ENCODE measurements around the gene LMNTD1.

LMNTD1 gene

DNA sequence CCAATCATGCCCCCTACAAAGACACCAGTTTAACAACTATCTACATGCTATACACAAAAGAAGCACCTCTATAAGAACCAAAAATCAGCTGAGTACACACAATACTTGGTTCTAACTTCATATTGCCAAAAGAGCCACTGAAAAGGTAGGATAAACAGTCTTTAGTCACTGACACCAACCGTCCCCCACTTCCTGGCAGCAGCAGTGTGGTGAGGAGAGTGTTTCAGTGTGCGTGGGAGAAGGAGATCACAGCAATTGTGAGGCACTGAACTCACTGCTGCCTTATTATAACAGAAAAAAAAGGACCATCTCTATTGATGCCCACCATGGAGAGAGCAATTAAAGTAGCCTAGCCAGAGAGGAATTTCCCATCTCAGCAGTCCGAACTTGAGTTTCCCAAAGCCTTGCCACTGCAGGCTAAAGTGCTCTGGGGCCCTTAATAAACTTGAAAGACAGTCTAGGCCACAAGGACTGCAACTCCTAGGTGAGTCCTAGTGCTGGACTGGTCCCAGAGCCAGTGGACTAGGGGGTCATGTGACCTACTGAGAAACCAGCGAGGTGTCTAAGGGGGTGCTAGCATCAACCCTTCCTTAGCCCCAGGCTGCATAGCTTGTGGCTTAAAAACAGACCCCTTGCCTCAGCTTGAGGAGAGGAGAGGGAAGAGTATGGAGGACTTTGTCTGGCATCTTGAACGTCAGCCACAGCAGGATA, 37.1 kb upstream of the LMNTD1 start:
- Mint-ChIP-seq H3K27ac (peak overlapping the region; percentile 62), H3K36me3 (ENCODE audit: low read depth) (no peaks in the 10 kb centered on the region), H3K4me3 (no peak overlapping the region), H3K4me1 (peaks cover 8% of the 10 kb centered on the region), H3K27me3 (ENCODE audit: low read depth, poor library complexity) (no peaks in the 10 kb centered on the region), H3K9me3 (peaks cover 19% of the 10 kb centered on the region)
- no peak for DNase-seq
- TF ChIP-seq, protein P1, sequence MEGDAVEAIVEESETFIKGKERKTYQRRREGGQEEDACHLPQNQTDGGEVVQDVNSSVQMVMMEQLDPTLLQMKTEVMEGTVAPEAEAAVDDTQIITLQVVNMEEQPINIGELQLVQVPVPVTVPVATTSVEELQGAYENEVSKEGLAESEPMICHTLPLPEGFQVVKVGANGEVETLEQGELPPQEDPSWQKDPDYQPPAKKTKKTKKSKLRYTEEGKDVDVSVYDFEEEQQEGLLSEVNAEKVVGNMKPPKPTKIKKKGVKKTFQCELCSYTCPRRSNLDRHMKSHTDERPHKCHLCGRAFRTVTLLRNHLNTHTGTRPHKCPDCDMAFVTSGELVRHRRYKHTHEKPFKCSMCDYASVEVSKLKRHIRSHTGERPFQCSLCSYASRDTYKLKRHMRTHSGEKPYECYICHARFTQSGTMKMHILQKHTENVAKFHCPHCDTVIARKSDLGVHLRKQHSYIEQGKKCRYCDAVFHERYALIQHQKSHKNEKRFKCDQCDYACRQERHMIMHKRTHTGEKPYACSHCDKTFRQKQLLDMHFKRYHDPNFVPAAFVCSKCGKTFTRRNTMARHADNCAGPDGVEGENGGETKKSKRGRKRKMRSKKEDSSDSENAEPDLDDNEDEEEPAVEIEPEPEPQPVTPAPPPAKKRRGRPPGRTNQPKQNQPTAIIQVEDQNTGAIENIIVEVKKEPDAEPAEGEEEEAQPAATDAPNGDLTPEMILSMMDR (IDR thresholded peaks at IDR 0.05), result no peak

GRCh38 chr12:25587346-25587745, 34.3 kb upstream of the LMNTD1 start:
- H3K4me3 Mint-ChIP-seq, result no peak overlapping the region
- TF ChIP-seq, protein P1 (IDR thresholded peaks at IDR 0.05), result no peak
- H3K27ac Mint-ChIP-seq, result no peak overlapping the region
- no peaks in the 10 kb centered on the region for H3K27me3 Mint-ChIP-seq (ENCODE audit: low read depth, poor library complexity)
- DNase-seq, result no peak
- H3K36me3 Mint-ChIP-seq (ENCODE audit: low read depth), result no peaks in the 10 kb centered on the region
- H3K4me1 Mint-ChIP-seq, result peaks cover 8% of the 10 kb centered on the region
- peaks cover 8% of the 10 kb centered on the region for H3K9me3 Mint-ChIP-seq

DNA sequence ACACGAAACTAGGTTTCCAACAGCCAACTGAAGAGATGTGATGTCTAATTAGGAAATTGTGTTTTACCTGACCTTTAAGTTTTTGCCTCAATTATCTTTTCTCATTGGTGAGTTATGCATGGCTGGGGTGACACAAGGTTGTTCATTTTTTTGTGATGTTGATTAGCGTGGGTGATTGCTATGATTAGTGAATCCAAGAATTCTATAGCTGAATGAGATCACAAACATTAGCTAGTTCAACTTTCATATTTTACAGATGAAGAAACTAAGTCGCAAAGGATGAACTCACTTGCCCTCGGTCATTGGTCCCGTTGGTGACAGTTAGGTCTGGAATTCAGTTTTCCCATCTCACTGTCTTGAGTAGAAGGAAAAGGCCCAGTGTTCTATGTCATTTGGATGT, 32.6 kb upstream of the LMNTD1 start:
- Mint-ChIP-seq H3K4me1 (peaks cover 8% of the 10 kb centered on the region), H3K27me3 (ENCODE audit: low read depth, poor library complexity) (no peaks in the 10 kb centered on the region), H3K36me3 (ENCODE audit: low read depth) (no peaks in the 10 kb centered on the region), H3K27ac (no peak overlapping the region), H3K4me3 (no peak overlapping the region), H3K9me3 (no peaks in the 10 kb centered on the region)
- no peak for DNase-seq
- TF ChIP-seq, protein P1 (IDR thresholded peaks at IDR 0.05), result no peak

- Mint-ChIP-seq H3K9me3 (no peaks in the 10 kb centered on the region), H3K27ac (no peak overlapping the region), H3K27me3 (ENCODE audit: low read depth, poor library complexity) (no peaks in the 10 kb centered on the region), H3K36me3 (ENCODE audit: low read depth) (no peaks in the 10 kb centered on the region), H3K4me3 (no peak overlapping the region), H3K4me1 (peaks cover 3% of the 10 kb centered on the region)
- TF ChIP-seq, protein P1 (IDR thresholded peaks at IDR 0.05), result no peak
- DNase-seq, result no peak
Observed at GRCh38 chr12:25585021-25585523, 32.0 kb upstream of the LMNTD1 start.

GRCh38 chr12:25584596-25584995, 31.5 kb upstream of the LMNTD1 start:
- H3K27ac Mint-ChIP-seq, result no peak overlapping the region
- TF ChIP-seq, protein P1 (IDR thresholded peaks at IDR 0.05), result no peak
- no peaks in the 10 kb centered on the region for H3K36me3 Mint-ChIP-seq (ENCODE audit: low read depth)
- DNase-seq, result no peak
- H3K9me3 Mint-ChIP-seq, result no peaks in the 10 kb centered on the region
- no peak overlapping the region for H3K4me3 Mint-ChIP-seq
- H3K27me3 Mint-ChIP-seq (ENCODE audit: low read depth, poor library complexity), result no peaks in the 10 kb centered on the region
- H3K4me1 Mint-ChIP-seq, result no peaks in the 10 kb centered on the region

DNA sequence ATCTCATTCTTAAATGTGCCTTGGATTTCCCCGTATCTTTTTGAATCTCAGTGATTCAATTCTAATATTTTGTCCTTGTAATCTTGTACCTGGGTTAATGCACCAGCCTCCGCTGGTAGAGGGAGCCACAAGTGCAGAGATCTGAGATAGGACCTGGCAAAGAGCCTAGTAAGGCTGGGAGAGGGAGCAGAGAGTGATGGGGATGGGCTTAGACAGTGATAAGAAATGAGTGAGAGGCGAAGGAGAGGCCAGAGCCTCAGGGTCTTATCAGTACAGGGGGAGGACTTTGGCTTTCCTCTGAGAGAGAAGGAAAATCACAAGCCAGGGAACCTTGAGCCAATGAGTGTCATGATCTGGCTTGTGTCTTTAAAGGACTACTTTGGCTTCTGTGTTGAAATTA, 30.5 kb upstream of the LMNTD1 start:
- no peaks in the 10 kb centered on the region for H3K36me3 Mint-ChIP-seq (ENCODE audit: low read depth)
- no peak for DNase-seq
- H3K4me3 Mint-ChIP-seq, result no peak overlapping the region
- TF ChIP-seq, protein P1 (IDR thresholded peaks at IDR 0.05), result no peak
- no peaks in the 10 kb centered on the region for H3K27me3 Mint-ChIP-seq (ENCODE audit: low read depth, poor library complexity)
- no peaks in the 10 kb centered on the region for H3K9me3 Mint-ChIP-seq
- H3K27ac Mint-ChIP-seq, result no peak overlapping the region
- H3K4me1 Mint-ChIP-seq, result no peaks in the 10 kb centered on the region

Data from nephron progenitor cell (in vitro differentiated cells).